Left renal cortex interstitium (tissue), 4 donors: ENCODE data around the gene YTHDC2. TPM values are rescaled to one million over a fixed set of nuclear protein-coding genes. Genes with fewer than 3 reads are reported as not detected.
"Not testable (repeated sequence)": the region's sequence is repeated elsewhere in the genome, so short reads cannot be mapped to it uniquely, and the experiment has no call there.

Source experiments
- DNase-seq, 4 donors: peaks; one replicate each; pipeline ENCODE4 v3.0.0-alpha.2; 2013; ENCODE audit warnings: low read depth in 4 of 4, low spot score in 2 of 4, missing footprints in 1 of 4
- polyA plus RNA-seq, 4 donors: library from polyadenylated mRNA; unstranded; fragments of 120-200 nt; gene quantifications; one replicate each; pipeline ENCODE4 v1.2.1, GENCODE V29; 2013; ENCODE audit not compliant: insufficient read length in 4 of 4

Gene YTHDC2
- polyA plus RNA-seq, 4 donors: 24.8 to 46.8 (median 32.8) TPM

DNA sequence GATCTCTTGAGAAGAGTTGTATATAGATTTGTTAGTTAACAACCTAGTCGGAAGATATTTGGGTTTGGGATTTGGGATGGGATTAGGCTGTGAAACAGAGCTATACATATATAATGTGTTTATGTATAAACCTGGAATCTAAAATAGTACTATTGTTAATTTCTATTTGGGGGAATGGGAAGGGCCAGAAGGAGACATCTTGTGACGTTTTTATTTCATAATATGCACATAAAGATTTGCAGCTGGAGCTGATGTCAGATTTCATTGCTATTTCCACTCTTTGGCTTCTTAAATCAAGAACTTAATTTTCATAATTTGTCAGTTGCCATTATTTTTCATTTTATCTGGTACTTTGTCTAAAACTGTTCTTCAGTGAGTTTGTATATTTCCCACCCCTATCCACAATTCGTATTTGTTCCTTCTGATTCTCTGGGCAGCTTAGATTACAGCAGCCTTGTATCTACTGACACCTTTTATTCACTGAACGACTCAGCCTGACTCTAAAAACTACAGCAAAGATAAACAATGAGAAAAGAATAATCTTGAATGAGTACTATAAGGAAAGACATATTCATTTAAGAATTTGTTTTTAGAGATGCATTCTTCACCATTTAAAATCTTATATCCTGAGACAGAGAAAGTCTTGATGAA lies 86.9 kb downstream of the YTHDC2 start:
- no peak for DNase-seq

DNA sequence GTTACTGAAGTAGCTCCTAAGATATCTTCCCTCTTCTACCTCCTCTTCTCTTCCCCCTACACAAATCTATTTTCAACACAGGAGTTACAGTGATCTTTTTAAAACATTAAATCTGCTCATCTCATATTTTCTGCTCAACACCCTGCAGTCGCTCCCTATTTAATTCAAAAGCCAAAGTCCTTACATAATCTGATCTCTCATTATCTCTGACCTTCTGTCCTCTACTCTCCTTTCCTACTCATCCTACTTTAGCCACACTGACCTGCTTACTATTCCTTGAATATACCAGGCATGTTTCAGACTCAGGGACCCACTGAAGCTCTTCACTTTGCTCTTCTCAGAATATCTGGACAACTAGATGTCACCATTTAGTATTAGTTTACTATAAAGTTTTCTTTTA lies 87.9 kb downstream of the YTHDC2 start:
- DNase-seq: no peak

DNA sequence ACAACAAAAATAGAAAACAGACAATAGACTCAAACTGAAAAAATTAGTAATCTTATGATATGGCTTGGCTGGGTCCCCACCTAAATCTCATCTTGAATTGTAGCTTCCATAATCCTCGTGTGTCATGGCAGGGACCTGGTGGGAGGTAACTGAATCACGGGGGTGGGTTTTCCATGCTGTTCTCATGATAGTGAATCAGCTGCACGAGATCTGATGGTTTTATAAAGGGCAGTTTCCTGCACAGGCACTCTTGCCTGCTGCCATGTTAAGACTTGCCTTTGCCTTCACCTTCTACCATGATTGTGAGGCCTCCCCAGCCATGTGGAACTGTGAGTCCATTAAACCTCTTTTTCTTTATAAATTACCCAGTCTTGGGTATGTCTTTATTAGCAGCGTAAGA lies 89.8 kb downstream of the YTHDC2 start:
- not testable (repeated sequence) for DNase-seq

DNA sequence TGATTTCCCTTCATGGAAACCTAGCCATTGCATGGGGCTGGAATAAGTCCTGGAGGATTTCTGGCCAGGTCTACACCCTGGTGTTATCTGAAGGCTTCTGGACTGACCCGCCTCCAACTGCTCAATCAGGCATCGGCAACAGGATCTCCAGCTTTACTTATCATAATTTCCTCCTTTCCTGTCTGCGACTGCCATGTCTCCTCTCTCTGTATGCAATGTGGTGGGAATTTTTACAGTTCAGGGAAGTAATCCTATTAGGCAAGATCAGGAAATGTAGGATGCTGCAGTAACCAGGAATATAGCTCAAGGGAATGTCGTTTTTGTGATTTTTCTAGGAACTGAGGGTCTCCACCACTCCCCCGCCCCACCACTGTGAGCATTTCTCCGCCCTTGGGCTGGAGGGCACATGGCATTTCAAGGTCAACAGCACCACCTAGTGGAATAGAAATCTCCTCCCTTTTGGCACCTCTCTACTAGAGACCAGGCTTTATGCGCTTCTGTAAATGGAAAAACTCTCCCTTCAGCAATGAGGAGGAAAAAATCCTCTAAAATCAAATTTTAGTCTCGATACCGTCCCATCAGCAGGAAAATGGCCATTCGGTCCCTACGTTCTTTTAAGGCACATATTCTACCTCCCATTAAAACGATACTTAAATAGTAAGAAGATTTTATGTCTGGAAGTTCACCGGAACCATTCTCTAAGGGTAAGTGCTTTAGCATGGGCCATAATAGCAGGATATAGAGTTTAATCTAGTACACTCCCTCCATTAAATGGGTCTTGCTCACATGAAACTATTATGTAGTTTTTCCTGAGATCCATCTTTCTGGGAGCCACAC lies 93.0 kb downstream of the YTHDC2 start:
- DNase-seq: peak in 2 of 4 donors; percentile 15 to 23

DNA sequence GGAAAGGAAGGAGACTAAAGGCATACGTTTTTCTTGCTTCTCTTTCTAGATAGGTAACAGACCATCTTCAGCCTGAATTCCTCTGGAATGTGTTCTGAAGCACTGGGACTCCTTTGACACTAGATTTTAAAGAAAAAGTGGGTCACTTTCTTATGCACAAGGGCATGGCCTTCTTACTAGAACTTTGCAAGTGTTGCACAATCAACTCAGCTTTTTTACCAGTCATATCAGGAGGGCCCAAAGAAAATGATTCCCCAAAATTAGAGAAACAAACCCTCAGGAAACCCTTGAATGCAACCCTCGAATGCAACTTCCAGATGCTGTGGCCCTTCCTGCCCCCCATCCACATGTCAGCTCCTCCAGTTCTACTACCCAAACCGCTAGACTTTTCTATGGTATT lies 93.9 kb downstream of the YTHDC2 start:
- no peak for DNase-seq

DNA sequence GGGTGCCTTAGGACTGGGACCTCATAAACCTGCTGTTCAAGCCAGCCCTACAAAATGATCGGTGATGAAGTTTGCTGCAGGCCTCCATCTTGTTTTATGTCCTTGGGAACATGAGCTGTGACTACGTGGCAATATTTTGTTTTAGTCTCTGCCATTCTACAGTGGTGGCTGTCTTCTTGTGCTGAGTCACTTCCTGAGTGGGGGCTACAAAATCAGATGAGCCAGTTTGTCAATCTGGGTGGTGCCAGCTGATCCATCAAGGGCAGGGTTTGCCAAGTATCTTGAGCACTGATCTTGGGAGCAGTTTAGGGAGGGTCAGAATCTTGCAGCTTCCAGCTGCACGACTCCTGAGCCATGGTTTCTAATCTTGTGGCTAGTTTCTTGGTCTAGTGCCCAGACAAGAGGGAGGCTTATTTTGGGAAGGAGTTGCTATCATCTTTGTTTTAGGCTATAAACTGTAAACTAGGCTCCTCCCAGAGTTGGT lies 94.7 kb downstream of the YTHDC2 start:
- DNase-seq: no peak

DNA sequence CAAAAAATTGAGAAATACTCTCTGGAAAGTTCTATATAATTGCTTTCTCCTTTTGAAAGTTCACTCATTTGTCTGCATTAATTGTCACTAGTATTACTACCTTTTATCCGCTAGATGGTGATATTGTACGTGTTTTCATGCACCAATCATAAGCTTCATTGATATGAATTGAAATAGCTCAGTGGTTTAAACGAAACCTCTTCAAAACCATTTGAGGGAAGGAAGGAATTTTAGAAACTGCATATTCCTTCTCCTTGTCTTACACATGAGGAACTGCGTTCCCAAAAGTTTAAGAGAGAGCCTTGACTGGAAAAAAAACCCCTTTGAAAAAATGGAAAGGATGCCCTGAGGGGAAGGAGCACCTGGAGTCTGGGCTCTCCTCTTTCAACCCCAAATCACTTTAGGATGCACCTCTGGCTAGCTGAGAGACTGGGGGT lies 98.6 kb downstream of the YTHDC2 start:
- DNase-seq: no peak

DNA sequence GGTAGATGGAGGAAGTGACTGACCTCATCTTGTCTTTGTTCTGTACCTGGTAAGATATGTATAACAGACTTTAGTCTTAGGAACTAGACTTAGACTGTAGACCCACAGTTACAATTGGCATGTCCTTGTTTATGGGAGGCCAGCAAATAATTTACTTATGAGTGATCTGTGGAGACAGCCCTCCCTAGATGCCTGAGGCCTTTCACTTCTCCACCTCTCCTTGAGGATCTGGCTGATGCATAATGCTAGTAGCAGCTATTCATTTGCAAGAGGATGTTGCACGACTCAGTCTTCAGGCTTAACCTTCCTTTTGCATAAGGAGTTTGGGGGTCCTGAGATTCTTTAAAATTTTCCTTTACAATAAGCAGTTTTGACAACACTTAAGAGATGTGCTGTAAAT lies 100.7 kb downstream of the YTHDC2 start:
- no peak for DNase-seq

DNA sequence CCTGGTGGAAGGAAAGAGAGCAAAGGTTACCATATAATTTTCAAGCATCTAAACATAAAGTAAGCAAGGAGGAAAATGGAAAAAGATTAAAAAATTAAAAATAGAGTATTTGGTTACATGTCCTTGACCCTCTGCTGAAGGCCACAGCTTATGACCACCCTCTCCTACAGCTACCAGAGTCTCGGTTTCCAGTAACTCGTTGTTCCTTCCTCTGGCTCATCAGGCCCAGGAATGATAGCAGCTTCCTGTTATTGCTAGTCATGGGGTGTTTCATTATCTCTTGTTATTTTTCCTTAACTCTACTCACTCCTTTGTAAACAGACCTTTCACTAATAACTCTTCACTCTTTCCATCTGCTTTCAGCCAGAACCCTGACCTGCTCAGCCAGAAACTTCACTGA lies 102.2 kb downstream of the YTHDC2 start:
- no peak for DNase-seq

DNA sequence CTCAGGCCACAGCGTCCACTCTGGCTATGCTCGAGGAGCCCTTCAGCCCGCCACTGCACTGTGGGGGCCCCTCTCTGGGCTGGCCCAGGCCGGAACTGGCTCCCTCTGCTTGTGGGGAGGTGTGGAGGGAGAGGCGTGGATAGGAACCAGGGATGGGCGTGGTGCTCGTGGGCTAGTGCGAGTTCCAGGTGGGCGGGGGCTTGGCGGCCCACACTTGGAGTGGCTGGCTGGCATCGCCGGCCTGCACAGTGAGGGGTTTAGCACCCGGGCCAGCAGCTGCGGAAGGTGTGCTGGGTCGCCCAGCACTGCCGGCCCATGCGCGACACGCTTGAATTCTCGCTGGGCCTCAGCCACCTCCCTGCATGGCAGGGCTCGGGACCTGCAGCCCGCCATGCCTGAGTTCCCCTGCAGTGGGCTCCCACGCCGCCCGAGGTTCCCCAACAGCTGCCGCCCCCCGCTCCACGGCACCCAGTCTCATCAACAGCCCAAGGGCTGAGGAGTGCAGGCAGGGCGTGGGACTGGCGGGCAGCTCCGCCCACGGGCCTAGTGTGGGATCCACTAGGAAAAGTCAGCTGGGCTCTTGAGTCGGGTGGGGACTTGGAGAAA lies 103.8 kb downstream of the YTHDC2 start:
- DNase-seq: no peak

DNA sequence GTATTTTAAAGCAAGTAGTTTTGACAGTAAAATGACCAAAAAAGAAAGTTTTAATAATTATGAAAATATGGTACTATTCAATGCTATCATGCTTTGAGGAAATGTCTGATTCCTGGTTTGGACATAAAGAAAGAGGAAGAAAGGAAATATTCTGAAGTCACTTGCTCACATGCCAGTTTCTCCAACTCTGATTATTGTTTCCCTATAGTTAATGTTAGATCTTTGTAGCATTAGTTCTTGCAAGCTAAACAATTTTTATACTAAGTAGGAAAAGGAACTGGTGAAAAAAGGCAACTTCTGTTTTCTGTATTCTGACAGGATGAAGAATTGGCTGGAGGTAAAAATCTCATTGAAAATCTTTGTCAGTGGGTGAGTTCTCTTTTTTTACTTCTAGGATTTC lies 119.5 kb downstream of the YTHDC2 start:
- no peak for DNase-seq

DNA sequence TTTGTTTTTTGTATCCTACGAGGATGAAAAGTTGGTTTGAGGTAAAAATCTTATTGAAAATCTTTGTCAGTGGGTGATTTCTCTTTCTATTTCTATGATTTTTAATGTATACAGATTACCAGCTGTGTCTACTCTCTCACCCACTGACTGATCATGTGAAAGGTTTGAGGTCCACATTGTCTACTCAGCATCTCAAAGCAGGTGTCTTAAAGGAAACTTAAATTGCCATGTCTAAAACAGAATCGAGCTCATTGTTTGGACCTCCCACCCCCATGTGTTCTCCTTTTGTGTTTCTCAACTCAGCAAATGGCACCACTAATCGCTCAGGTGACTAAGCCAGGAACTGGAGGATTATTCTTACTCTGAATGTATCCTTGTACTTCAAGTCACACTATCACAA lies 121.5 kb downstream of the YTHDC2 start:
- DNase-seq: no peak

DNA sequence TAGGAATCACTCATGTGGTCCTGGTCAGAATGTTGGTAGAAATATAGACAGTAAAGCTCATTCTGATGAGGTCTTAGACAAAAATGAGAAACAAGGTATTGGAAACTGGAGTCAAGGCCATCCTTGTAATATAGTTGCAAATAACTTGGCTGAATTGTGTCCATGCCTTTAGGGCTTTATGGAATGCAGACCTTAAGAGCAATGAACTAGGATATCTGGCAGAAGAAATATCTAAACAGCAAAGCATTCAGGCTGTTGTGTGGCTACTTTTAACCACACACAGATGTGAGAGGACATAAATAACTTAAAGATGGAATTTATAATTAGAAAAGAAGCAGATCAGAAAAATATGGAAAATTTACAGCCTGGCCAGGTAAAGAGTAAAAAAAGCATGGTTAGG lies 128.2 kb downstream of the YTHDC2 start:
- DNase-seq: no peak

Other genes with a start within 250 kb of the YTHDC2 start
- gene TSSK1B, start 78.7 kb upstream of the YTHDC2 start, polyA plus RNA-seq: under 1 TPM in 2 of 4 donors, not detected in 2; 0.09 to 0.10 TPM
- 10 to 100 TPM; 27.6 to 33.3 (median 31.7) TPM for gene MCC, start 25.2 kb upstream of the YTHDC2 start, polyA plus RNA-seq